GM10266 (cell line): ENCODE results near the gene ZNHIT6.

Source experiments
- DNase-seq: peaks from one replicate; pipeline ENCODE4 v3.0.0; 2012; ENCODE audit errors: extremely low spot score
- TF ChIP-seq, protein P1 (sequence below): IDR thresholded peaks from 2 replicates; pipeline ENCODE4 v1.5.1; 2012; ENCODE audit warnings: mild to moderate bottlenecking, low read depth; ENCODE audit not compliant: control insufficient read depth, insufficient read depth; ENCODE audit errors: missing control alignments

The ZNHIT6 gene

DNA sequence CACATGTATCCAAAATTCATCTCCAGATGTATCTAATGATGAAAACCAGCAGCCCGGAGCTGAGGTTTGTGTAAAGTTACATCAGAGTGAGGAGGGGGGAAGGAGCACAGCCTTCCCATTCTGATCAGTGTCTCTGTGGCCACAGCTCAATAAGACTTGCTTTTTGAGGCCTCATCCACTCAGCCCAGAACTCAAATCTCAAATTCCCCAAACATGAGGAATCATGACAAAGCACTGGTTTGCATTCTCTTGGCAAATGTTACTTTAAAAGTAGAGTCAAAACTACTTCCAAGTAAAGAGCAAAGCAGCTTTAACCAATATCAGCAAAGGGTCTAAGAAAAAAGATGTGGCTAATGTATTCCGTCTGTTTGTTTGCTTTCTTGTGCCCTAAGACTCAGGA lies 96.8 kb downstream of the ZNHIT6 start:
- DNase-seq, result no peak
- TF ChIP-seq, protein P1, sequence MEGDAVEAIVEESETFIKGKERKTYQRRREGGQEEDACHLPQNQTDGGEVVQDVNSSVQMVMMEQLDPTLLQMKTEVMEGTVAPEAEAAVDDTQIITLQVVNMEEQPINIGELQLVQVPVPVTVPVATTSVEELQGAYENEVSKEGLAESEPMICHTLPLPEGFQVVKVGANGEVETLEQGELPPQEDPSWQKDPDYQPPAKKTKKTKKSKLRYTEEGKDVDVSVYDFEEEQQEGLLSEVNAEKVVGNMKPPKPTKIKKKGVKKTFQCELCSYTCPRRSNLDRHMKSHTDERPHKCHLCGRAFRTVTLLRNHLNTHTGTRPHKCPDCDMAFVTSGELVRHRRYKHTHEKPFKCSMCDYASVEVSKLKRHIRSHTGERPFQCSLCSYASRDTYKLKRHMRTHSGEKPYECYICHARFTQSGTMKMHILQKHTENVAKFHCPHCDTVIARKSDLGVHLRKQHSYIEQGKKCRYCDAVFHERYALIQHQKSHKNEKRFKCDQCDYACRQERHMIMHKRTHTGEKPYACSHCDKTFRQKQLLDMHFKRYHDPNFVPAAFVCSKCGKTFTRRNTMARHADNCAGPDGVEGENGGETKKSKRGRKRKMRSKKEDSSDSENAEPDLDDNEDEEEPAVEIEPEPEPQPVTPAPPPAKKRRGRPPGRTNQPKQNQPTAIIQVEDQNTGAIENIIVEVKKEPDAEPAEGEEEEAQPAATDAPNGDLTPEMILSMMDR, result no peak

DNA sequence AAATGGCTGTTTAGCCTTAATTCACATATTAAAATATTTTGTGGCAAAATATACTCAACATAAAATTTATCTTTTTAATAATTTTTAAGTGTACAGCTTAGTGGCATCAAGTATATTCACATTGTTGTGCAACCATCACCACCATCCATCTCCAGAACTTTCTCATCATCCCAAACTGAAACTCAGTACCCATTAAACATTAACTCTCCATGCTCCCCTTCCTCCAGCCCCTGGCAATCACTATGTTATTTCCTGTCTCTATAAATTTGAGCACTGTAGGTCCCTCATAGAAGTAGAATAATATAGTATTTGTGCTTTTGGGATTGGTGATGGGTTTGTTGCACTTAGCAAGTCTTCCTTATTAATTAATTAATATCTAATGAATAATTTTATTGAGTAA lies 98.3 kb downstream of the ZNHIT6 start:
- DNase-seq, result no peak
- TF ChIP-seq, protein P1, result no peak

DNA sequence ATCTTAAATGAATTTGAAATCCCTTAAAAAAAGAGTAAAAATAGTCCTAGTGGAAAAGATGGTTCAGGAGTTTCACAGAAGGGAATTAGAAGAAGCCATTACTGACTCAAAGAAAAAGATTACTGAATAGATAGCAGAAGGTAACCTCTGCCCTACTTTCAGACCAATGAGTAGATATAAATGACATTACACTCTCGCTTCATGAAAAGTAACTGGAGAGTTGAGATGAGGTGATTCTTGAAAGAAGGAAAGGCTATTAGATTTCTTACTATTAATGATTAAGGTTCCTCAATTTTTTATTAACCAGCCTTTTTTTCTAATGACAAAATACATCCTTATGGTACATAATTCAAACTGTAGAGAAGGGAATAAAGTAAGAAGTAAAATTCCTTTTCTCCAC lies 99.4 kb downstream of the ZNHIT6 start:
- TF ChIP-seq, protein P1, result no peak
- no peak for DNase-seq

DNA sequence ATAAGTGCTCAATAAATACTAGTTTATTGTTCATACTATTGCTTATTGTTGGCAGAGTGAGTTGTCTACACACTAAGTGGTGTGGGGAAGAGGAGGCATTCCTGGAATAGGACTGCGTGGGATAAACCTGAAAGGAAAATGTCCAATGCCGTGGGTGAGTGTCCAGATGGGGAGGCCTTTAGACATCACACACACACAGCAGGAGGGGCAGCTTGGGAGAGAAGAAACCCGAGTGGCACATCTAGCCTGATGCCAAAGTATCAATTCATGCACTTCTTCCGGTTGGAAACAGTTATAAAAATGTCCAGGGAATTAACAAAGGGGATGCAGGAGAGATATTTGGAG lies 100.3 kb downstream of the ZNHIT6 start:
- TF ChIP-seq, protein P1, result no peak
- no peak for DNase-seq

DNA sequence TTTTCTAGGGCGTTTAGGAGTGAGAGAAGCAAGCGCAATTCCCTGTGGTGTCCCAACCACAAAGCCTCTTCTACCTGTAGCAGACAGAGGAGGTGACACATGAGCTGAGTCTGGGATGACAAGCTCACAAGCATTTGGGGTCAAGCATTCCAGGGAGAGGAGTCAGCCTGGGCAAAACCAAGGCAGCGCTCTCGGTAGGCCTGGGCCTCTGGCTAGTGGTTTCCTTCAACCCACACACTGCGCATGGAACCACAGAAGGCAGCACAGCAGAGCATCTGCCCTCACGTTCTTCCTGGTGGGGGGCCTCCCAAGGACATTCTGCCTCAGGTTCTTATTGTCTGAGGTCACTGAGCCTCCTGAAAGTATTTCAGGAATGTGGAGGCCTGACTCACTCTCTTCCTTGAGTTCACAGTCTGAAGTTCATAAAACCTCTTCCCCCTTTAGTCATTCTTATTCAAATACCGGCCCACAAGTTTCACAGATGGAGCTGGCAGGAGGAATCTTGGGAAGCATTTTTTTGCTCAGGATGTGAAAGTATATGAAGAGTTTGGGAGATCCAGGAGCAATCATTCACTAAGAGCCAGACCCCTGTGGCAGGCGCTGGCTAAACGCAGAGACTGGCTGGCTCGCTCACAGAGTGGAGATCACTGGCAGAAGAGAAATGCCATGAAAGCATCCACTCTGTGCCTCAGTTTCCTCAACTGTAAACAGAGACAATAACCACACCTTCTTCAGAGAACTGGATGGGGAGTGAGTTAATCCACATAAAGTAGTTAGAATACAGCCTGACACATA lies 100.9 kb downstream of the ZNHIT6 start:
- TF ChIP-seq, protein P1, result no peak
- DNase-seq, result no peak

DNA sequence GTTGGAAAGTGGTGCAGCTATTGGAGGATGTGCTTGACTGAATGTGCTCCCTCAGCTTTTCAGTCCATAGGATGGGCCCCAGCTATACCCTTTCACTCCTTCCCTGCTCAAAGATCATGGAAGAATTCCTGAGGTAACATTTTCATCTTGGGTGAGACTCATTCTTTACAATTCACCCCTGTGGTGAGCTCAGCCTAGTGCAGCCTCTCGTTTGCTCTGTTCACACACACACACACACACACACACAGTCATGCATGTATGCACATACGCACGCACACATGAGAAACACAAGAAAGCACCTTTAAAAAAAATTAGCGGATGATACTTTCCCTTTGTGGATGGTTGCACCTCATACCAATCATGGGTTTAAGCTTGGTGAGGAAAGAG lies 101.8 kb downstream of the ZNHIT6 start:
- DNase-seq, result no peak
- TF ChIP-seq, protein P1, result no peak
